Fibroblast of skin of right quadriceps (primary cell): ENCODE measurements around the gene GINS2.

Experiments used
- DNase-seq: peaks from one replicate; pipeline ENCODE4 v3.0.0-alpha.2; 2013

Gene GINS2

GRCh38 chr16:85665373-85665740 lies 23.4 kb downstream of the GINS2 start:
- no peak for DNase-seq

DNA sequence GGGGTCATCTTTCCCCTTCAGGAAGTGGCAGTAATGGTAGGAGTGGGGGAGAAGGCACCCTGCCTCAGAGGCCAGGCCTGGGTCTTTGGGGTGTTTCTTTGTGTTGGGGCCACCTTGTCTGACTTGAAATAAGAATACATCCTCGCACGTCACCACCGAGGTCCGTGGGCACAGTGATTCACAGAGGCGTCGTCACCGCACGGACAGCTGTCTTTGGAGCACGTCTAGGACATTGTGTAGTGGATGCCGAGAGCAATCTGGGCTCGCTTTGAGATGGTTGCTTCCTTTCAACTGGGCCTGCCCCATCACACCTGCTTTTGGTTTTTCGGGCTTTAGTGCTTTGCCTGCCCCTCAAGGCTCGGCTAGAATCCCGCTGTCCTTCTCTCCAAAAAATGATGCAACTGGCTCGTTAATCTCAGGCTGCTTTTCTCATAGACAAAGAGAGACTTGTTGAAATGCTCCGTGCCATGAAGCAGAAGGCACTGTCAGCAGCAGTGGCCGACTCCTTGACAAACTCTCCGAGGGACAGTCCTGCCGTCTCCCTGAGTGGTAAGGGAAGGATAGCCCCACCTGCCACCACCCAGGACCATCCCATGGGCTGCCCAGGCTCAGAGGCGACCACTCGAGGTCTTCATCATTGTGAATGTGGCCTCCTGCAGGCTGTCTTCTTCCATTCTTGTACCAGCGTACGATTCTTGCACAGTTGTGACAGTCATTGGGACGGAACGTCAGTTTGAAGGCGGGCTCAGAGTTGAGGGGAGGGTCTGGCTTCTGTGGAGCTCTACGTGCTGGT lies 24.0 kb downstream of the GINS2 start:
- no peak for DNase-seq

- no peak for DNase-seq
Observed at GRCh38 chr16:85663891-85664321, 24.8 kb downstream of the GINS2 start.

- DNase-seq, result no peak
Observed at GRCh38 chr16:85662976-85663830, 25.6 kb downstream of the GINS2 start.

GRCh38 chr16:85662482-85662812 lies 26.3 kb downstream of the GINS2 start:
- DNase-seq, result no peak

DNA sequence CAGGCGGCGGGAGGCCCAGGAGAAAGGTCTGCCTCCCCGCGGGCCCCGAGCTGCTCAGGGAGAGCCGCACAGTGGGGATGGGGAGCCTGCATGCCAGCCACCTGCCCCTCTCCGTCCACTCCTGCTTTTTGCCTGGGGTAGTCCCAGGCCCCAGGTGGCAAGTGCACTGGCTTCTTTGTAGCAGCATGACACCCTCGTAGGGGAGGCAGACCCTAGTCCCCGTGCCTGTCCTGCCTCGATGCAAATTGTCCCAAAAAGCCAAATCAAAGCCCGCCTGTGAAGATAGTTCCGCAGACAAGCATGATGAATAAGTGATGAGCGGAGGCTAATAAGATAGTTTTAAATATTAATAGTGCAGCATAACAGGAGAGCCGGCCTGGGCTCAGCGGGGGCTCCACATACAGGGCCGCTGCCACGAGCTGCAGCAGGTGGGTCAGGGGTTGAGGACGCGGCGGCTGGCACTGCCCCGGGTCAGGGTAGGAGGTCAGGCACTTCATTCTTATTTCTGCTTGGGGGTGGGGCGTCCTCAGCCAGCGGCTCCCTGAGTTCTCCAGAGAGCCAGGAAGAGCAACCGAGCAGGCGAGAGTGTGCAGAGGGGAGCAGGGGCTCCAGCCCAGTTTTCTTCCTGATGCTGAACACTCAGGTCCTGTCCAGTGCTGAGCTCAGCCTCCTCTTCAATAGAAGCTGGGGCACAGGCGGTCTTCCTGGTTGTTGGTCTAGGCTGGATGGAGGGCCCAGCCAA lies 26.8 kb downstream of the GINS2 start:
- DNase-seq, result no peak

GRCh38 chr16:85660843-85661739 lies 27.7 kb downstream of the GINS2 start:
- no peak for DNase-seq

DNA sequence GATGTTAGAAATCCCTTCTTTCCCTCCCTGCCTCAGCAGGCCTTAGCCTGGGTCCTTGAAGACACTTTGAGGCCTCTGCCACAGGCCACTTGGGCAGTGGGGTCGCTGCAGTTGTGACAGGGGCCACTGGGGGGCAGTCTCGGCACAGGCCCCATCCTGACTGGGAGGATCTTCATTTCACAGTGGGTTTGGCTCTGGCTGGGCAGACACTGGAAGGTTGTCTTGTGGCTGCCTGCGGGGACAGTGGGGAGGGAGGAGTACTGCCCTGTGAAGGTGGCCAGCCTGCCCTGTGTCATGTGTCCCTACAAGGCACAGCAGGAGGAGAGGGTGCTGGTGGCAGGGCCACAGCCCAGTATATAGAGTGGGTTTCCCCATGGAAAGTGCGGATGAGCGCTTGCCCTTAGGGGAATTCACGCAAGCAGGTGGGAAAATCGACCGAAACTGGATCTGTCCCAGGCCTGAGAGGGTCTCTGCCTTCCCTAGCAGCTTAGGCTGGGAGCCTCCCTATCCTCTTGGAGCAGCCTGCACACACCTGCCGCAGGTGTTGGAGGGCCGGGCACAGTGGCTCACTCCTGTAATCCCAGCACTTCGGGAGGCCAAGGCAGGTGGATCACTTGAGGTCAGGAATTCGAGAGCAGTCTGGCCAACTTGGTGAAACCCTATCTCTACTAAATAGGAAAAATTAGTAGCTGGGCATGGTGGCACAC lies 28.8 kb downstream of the GINS2 start:
- DNase-seq, result peak; percentile 37

DNA sequence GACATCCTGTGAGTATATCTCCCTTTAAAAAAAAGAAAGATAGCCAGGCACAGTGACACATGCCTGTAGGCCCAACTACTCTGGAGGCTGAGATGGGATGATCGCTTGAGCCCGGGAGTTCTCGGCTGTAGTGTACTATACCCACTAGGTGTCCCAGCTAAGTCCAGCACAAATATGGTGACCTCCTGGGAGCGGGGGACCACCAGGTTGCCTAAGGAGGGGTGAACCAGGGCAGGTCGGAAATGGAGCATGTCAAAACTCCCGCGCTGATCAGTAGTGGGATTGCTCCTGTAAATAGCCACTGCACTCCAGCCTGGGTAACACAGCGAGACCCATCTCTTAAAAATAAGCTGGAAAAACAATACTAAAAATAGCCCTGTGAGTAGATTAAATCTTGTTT lies 29.4 kb downstream of the GINS2 start:
- DNase-seq, result no peak

- no peak for DNase-seq
Observed at GRCh38 chr16:85658504-85659326, 30.0 kb downstream of the GINS2 start.

DNA sequence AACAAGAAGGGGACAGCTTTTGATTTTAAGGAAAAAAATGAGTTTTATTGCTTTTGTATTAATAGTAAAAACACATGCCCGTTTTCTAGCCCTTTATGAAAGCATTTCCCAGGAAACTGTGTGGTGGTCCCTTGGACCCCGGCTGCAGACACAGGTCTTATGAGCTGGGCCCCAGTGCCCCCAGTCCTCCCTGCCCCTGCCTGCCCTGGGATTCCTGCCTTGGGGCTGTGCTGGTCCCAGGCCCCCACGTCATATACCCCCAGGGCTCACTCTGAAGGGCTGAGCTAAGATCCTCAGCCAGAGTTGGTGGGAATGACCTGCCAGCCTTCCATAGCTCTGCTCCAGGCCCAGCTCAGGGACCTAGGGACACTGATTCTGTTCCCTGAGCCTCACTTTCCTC lies 30.8 kb downstream of the GINS2 start:
- no peak for DNase-seq

GRCh38 chr16:85657267-85657650 lies 31.5 kb downstream of the GINS2 start:
- DNase-seq, result no peak

DNA sequence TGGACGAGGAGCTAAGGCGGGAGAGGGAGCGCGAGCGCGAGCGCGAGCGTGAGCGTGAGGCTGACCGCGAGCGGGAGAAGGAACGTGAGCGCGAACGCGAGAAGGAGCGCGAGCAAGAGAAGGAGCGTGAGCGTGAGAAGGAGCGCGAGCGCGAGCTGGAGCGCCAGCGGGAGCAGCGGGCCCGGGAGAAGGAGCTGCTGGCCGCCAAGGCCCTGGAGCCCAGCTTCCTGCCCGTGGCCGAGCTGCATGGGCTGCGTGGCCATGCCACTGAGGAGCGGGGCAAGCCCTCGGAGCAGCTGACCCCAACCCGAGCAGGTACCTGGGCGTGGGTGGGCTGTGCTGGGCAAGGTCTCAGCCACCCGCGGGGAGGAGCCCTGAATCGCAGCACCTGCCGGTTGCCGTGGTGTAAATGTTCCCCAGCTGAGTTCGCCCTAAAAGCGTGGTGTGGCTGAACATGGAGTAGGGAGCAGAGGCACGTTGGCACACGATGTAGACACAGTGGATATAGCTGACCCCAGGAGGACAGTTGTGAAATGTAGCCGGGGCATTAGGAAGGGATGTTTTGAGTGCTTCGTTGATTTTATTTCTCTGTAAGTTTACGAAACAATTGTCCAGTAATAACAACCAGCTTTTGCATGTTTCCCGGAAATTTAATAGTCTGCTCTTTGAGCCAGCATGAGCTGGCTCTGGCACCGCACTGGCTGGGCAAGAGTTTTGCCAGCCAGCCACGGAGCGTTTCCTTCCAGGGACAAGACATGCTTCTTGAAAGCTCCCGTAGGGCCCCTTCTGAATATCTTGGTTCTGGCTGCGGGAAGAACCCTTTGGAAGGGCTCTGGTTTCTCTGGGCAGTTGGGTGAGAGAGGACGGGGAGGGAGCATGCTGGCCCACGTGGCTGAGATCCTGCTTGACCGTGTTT lies 32.1 kb downstream of the GINS2 start:
- DNase-seq, result no peak

DNA sequence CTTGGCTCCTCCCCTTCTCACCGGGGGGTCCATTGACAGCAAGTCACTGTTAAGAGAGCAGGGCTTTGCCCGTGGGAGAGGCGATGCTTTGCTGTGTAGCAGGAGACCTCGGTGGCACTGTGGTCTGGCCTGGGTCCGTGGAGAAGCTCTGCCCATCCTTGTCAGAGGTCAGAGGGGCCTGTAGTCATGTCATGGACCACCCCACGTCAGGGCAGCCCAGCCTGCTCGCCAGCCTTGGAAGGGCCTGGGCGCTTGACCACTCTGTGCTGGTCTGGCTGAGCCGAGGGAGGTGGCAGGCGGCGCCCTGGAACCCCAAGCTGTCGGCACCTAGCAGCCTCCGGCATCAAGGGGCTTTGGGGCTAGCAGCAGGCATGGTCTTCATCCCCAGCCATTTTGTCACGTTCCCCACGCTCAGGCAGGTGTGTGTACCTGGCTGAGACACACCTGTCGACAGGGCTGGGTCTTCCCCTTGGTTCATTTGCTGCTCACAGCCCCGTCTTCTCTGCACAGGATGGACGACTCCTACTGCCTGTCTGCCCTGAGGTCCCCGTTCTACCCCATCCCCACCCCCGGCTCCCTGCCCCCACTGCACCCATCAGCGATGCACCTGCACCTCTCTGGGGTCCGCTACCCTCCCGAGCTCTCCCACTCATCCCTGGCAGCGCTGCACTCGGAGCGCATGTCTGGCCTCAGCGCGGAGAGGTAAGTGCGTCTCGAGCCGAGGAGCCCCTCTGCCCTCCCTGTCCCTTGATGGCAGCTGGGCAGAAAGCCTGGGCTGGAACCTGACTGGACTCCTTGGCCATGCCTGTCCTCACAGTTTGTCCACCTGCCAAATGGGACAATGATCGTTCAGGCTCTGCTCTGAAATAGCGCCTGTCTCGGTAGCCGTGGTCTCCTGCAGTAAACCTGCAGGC lies 33.3 kb downstream of the GINS2 start:
- no peak for DNase-seq

GRCh38 chr16:85654251-85655095 lies 34.3 kb downstream of the GINS2 start:
- DNase-seq, result no peak

GRCh38 chr16:85653290-85653891 lies 35.4 kb downstream of the GINS2 start:
- DNase-seq, result no peak
